GM12891 (cell line): ENCODE measurements around the gene TRMU.

Source experiments
- PAX5 ChIP-seq: IDR thresholded peaks from 2 replicates; pipeline ENCODE4 v1.6.1; 2011; ENCODE audit warnings: low read length, moderate library complexity, mild to moderate bottlenecking; ENCODE audit not compliant: insufficient read depth, severe bottlenecking
- POLR2A ChIP-seq: IDR thresholded peaks from 2 replicates; pipeline ENCODE4 v1.6.1; 2011; ENCODE audit warnings: low read depth, low read length, control low read depth
- POLR2AphosphoS5 ChIP-seq: IDR thresholded peaks from 2 replicates; pipeline ENCODE4 v1.6.1; 2011; ENCODE audit warnings: low read depth, low read length, control low read depth
- POU2F2 ChIP-seq: IDR thresholded peaks from 2 replicates; pipeline ENCODE4 v1.6.1; 2011; ENCODE audit warnings: low read depth, mild to moderate bottlenecking, control low read depth, low read length, moderate library complexity
- SPI1 ChIP-seq: IDR thresholded peaks from 2 replicates; pipeline ENCODE4 v1.6.1; 2011; ENCODE audit warnings: low read depth, low read length, control low read depth
- TAF1 ChIP-seq: IDR thresholded peaks from 2 replicates; pipeline ENCODE4 v1.6.1; 2011; ENCODE audit warnings: low read depth, low read length, control low read depth

GRCh38 chr22:46365166-46365624 is 29.7 kb downstream of the TRMU start:
- no peak for TF ChIP-seq POLR2A
- no peak for TF ChIP-seq POLR2AphosphoS5
- no peak for TF ChIP-seq SPI1
- TF ChIP-seq PAX5: no peak
- no peak for TF ChIP-seq TAF1
- TF ChIP-seq POU2F2: no peak
